Loucy (cell line): ENCODE measurements around the gene MAN1A2.

Experiments used
- H2AFZ ChIP-seq: fragments of 200-600 bp; sonication (generic); 2 replicates; pipeline ENCODE4 v1.6.0; 2016; ENCODE audit warnings: antibody characterized with exemption, mild to moderate bottlenecking, low read length, moderate library complexity
- H3F3A ChIP-seq: fragments of 200-600 bp; 2 replicates; pipeline ENCODE4 v1.6.0; 2016; ENCODE audit warnings: antibody characterized with exemption, low read depth, mild to moderate bottlenecking
- H3K27me3 ChIP-seq: fragments of 200-600 bp; sonication (generic); 2 replicates; pipeline ENCODE4 v1.6.1; 2014; ENCODE audit warnings: low read length, mild to moderate bottlenecking; ENCODE audit not compliant: insufficient read depth, poor library complexity, severe bottlenecking
- H3K36me3 ChIP-seq: fragments of 200-600 bp; sonication (generic); 2 replicates; pipeline ENCODE4 v1.6.1; 2016; ENCODE audit warnings: low read length; ENCODE audit not compliant: insufficient read depth
- H3K4me1 ChIP-seq: fragments of 200-600 bp; sonication (generic); 2 replicates; pipeline ENCODE4 v1.5.1; 2014; ENCODE audit warnings: low read length, mild to moderate bottlenecking; ENCODE audit not compliant: insufficient read depth, poor library complexity, severe bottlenecking
- H3K4me2 ChIP-seq: fragments of 200-600 bp; sonication (generic); 2 replicates; pipeline ENCODE4 v1.6.0; 2014; ENCODE audit warnings: antibody characterized with exemption, low read length, low read depth, mild to moderate bottlenecking; ENCODE audit not compliant: poor library complexity, severe bottlenecking
- H3K4me3 ChIP-seq: fragments of 200-600 bp; sonication (generic); 2 replicates; pipeline ENCODE4 v1.5.1; 2014; ENCODE audit warnings: low read length, mild to moderate bottlenecking, mixed read lengths; ENCODE audit not compliant: poor library complexity, severe bottlenecking
- H3K79me2 ChIP-seq: fragments of 200-600 bp; sonication (generic); 2 replicates; pipeline ENCODE4 v1.6.1; 2014; ENCODE audit warnings: low read length; ENCODE audit not compliant: insufficient read depth
- H3K9ac ChIP-seq: fragments of 200-600 bp; sonication (generic); 2 replicates; pipeline ENCODE4 v1.6.0; 2014; ENCODE audit warnings: mild to moderate bottlenecking, low read depth, low read length, moderate library complexity; ENCODE audit not compliant: poor library complexity, severe bottlenecking
- H3K9me2 ChIP-seq: fragments of 200-600 bp; sonication (generic); replicated peaks from 2 replicates; pipeline ENCODE4 v1.6.1; 2016; ENCODE audit warnings: low read depth, low read length, mixed read lengths
- H3K9me3 ChIP-seq: fragments of 200-600 bp; sonication (generic); 2 replicates; pipeline ENCODE4 v1.6.1; 2014; ENCODE audit warnings: mild to moderate bottlenecking, antibody characterized with exemption, low read length, low read depth; ENCODE audit not compliant: insufficient read depth
- H4K20me1 ChIP-seq: fragments of 200-600 bp; sonication (generic); 2 replicates; pipeline ENCODE4 v1.6.0; 2014; ENCODE audit warnings: antibody characterized with exemption, low read length, mild to moderate bottlenecking; ENCODE audit not compliant: insufficient read depth, poor library complexity, severe bottlenecking
- CTCF ChIP-seq: fragments of 200-600 bp; sonication (generic); conservative IDR thresholded peaks from 2 replicates; pipeline ENCODE4 v1.5.1; 2014; ENCODE audit warnings: mild to moderate bottlenecking, antibody characterized with exemption, low read length
- EZH2phosphoT487 ChIP-seq: fragments of 200-600 bp; IDR thresholded peaks from 2 replicates; pipeline ENCODE4 v1.6.1; 2018; ENCODE audit warnings: antibody characterized with exemption, mild to moderate bottlenecking, moderate library complexity, borderline replicate concordance

Gene MAN1A2

DNA sequence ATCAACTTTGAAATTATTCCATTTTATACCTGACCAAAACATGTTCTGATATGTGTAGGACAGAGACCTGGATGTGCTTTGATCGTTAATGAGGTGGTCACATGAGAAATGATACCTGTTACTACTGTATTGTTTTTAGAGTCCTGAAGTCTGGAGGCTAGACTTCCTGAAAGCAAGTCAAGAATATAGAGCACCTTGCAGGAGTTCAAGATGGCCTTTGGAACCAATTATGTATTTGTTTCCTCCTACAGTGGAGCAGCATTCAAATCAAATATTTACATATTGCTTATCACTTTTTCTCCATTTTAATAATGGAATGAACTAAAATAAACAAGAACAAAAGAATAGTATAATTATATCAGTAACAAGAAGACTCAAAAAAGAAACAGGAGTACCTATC is 155.9 kb downstream of the MAN1A2 start:
- Histone ChIP-seq H4K20me1 (no peaks in the 10 kb centered on the region), H3K9me3 (no peaks in the 10 kb centered on the region), H3K4me2 (no peak overlapping the region), H3K4me3 (no peak overlapping the region), H3K9me2 (no peaks in the 10 kb centered on the region), H2AFZ (no peak overlapping the region), H3K9ac (no peak overlapping the region), H3K4me1 (no peaks in the 10 kb centered on the region), H3K27me3 (no peaks in the 10 kb centered on the region), H3F3A (no peaks in the 10 kb centered on the region), H3K36me3 (peaks cover 11% of the 10 kb centered on the region; the same call in 1 of the 2 replicates), H3K79me2 (no peaks in the 10 kb centered on the region)
- TF ChIP-seq EZH2phosphoT487 (no peak), CTCF (no peak)

DNA sequence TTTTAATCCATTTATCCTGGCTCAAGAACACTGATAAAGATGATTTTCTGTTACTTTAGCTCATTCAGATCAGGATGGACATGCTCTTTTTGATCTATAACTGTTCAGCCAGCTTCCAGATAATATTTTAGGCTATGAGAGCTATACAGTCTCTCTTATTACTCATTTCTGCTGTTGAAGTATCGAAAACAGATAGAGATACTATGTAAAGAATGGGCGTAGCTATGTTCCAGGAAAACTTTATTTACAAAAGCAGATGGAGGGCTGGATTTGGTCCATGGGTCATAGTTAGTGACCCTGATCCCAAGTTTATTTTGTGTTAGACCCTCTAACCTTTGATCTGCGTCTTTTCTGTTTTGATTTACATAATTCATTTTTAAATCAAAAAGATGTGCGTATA is 159.8 kb downstream of the MAN1A2 start:
- Histone ChIP-seq H3F3A (no peaks in the 10 kb centered on the region), H3K9ac (no peak overlapping the region), H3K4me2 (no peak overlapping the region), H3K27me3 (no peaks in the 10 kb centered on the region), H3K79me2 (no peaks in the 10 kb centered on the region), H3K36me3 (peaks cover 11% of the 10 kb centered on the region; the same call in 1 of the 2 replicates), H3K4me1 (no peaks in the 10 kb centered on the region), H3K9me3 (no peaks in the 10 kb centered on the region), H3K9me2 (no peaks in the 10 kb centered on the region), H2AFZ (no peak overlapping the region), H3K4me3 (no peak overlapping the region), H4K20me1 (no peaks in the 10 kb centered on the region)
- no peak for TF ChIP-seq CTCF
- TF ChIP-seq EZH2phosphoT487, result no peak

DNA sequence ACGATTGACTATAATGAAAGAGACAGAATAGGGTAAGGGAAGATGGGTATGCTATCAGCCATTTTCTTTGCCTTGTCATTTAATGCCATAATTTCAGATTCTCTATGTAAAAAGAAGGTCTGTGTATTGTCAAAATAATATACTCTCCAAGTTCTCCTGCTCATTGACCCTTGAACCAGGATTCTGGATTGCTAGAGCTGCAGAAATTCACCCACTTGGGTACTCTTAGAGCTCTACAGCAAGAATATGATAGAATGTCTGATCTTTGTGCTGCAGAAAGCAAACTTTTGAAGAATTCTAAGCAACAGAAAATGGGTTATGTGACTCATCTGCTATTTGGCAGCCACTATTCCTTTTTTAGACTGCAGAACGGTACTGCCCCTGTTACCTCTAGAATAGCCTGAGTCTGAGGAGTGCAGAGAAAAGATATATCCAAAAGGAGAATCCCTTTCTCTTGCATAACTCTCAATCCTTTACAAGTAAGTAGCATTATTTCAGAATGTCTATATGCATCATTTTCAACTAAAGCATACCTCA is 160.4 kb downstream of the MAN1A2 start:
- no peaks in the 10 kb centered on the region for H3F3A ChIP-seq
- TF ChIP-seq CTCF, result no peak
- no peak for TF ChIP-seq EZH2phosphoT487
- H4K20me1 ChIP-seq, result no peaks in the 10 kb centered on the region
- no peaks in the 10 kb centered on the region for H3K79me2 ChIP-seq
- H3K36me3 ChIP-seq, result peaks cover 11% of the 10 kb centered on the region; the same call in 1 of the 2 replicates
- no peak overlapping the region for H3K4me2 ChIP-seq
- no peaks in the 10 kb centered on the region for H3K27me3 ChIP-seq
- no peak overlapping the region for H3K9ac ChIP-seq
- H3K9me2 ChIP-seq, result no peaks in the 10 kb centered on the region
- H2AFZ ChIP-seq, result no peak overlapping the region
- H3K4me1 ChIP-seq, result no peaks in the 10 kb centered on the region
- H3K9me3 ChIP-seq, result no peaks in the 10 kb centered on the region
- H3K4me3 ChIP-seq, result no peak overlapping the region
